ENCODE results near the gene PDE6B.

GRCh38 chr4:703336-704197 is 78.2 kb downstream of the PDE6B start:
- TF ChIP-seq CTCF (IDR thresholded peaks at IDR 0.05) (no peak), POLR2AphosphoS5 (IDR thresholded peaks at IDR 0.05; ENCODE audit: insufficient read depth in 1 of 2, low read depth in 1 of 2) (no peak), POLR2A (IDR thresholded peaks at IDR 0.05) (no peak)
